TTC549 (cell line): ENCODE measurements around the gene WAS.
A peak's percentile ranks its signal among the peaks of the same experiment; 100 is the strongest.

Source experiments
- FAIRE-seq: peaks from 2 replicates; lab custom pipeline; 2012; peaks lifted over from hg19 to GRCh38; lab: Jason Lieb, UNC

WAS gene

GRCh38 chrX:48711929-48712505 is 28.4 kb downstream of the WAS start:
- FAIRE-seq: no peak

GRCh38 chrX:48713847-48714246 is 30.2 kb downstream of the WAS start:
- no peak for FAIRE-seq

GRCh38 chrX:48714573-48714972 is 31.0 kb downstream of the WAS start:
- FAIRE-seq: no peak

DNA sequence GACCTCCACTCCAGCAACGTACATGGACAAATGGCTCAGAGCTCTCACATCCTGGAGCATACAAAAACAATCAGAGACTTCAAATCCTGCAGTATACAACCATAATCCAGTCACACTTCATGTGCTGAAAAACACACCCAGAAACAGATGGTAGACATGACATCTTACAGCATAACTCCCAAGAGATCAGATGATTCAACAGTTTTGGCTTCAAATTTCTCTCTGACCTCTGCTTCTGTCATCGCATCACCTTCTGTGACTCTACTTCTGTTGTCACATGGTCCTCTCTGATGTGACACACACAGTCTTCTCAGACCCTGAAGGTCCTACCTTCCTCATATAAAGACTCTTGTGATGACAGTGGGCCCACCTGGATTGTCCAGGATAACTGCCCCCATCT is 31.5 kb downstream of the WAS start:
- no peak for FAIRE-seq

GRCh38 chrX:48715876-48716502 is 32.4 kb downstream of the WAS start:
- no peak for FAIRE-seq

DNA sequence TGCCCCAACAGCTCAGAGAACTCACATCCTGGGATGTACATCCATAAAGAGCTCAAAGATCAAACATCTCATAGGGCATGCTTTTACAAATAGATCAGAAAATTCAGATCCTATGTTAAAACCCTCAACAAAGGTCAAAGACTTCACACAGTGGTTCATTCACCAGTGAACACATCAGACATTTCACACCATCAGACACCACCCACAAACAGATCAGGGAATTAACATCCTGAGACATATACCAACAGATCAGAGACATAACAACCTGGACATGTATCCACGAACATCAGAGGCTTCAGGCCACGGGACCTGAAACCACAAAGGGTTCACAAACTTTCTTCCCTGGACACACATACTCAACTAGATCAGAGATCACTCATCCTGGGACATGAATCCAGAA is 36.4 kb downstream of the WAS start:
- FAIRE-seq: no peak

DNA sequence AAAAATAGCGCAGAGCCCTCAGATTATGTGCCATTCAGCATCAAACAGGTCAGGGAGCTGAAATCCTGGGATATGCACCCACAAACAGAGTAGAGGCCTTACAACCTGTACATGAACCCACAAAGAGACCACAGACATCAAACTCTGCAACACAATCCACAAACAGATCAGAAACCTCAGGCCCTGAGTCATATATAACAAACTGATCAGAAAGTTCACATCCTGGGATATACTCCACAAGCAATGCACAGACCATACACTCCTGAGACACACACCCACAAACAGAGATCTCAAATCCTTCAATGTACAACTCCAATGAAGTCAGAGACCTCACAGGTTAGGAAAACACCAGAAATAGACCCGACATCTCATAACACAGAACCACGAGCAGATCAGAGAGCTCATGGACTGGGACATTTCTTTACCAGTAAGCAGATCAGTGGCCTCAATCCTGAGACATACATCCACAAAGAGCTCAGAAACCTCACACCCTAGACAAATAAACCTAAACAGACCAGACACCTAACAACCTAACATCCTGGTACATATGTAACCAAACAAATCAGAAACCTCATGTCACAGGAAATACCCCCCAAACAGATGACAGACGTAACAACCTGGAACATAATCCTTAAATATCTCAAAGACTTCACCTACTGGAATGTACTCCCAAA is 37.1 kb downstream of the WAS start:
- FAIRE-seq: no peak

DNA sequence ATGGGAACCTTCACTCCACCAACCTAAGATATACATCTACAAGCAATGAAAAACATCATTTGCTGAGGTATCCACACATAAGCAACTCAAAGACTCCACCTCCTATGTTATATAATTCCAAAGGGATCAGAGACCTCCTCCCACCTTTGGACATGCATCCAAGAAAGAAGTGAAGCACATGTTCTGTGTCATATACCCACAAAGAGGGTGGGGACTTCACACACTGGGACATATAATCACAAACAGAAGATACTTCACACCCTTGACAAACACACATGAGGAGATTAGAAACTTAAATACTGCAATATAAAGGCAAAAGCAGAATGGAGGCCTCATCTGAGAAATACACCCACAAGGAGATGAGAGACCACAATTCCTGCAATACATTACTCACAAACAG is 38.3 kb downstream of the WAS start:
- FAIRE-seq: no peak

GRCh38 chrX:48726596-48726995 is 43.0 kb downstream of the WAS start:
- no peak for FAIRE-seq

DNA sequence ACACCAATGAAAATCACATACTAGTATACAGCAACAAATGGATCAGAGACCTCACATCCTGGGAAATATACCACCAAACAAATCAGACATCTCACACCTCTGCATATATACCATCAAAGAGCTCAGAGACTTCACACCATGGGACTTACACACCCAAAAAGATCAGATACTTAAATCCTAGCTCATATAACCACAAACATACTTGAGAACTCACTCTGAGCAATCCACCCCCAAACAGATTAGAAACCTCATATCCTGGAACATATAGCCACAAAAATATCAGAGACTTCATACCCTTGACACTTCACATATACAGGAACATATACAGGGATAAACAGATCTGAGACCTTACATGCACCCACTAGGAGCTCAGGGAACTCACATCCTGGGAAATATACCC is 45.1 kb downstream of the WAS start:
- no peak for FAIRE-seq

DNA sequence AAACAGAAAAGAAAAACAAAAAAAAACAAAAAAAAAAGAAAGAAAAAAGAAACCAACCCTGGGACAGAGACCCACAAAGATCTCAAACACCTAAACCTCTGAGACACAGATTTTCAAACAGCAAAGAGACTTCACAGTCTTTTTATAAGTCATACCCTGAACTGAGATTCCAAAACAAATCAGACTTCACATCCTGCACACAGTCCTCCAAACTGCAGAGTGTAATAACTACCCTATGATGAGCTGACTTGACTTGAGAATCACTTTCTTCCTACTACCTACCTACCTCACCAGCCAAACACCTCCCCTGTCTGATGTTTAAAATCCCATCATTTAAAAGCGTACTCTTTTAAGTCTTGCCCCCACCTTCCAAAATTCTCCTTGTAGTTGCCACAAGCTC is 52.7 kb downstream of the WAS start:
- FAIRE-seq: no peak

- FAIRE-seq: no peak
Observed at GRCh38 chrX:48736878-48737212, 53.2 kb downstream of the WAS start.

DNA sequence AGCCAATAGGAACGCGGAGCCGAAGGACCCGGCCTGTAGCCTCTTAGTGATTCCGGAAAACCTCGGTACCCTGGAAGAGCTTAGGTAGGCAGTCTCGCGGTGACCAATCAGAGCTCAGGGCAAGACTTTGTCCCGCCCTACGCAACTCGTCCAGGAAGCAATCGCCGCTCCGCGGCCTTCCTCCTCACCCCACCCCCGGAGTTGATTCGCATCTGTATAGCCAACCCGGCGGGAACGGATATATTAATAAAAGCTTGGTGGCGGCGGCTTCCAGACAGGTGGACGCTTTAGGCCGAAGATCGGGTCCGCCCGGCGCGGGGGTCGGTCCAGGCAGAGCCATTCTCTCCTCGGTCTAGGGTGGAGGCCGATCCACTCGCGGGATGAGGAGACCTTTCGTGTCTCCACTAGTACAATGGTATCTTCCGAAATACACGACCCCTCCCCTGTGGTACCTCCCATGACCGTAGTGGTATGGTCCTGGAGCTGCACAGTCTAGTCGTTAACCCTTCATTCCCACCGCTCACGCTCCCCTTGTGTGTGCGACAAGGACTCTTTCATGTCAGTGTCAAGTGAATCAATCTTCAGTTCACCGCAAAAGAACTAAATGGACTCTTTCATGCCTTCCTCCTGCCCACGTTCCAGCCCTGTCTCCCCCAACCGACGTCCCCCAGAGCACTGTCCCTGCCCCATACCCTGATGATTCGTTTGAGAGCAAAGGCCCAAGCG is 53.8 kb downstream of the WAS start:
- peak; percentile 65 for FAIRE-seq

GRCh38 chrX:48737940-48738339 is 54.3 kb downstream of the WAS start:
- no peak for FAIRE-seq
